DMS153 (cell line): ENCODE data around the gene COL4A2.
"Not testable (repeated sequence)": the region's sequence is repeated elsewhere in the genome, so short reads cannot be mapped to it uniquely, and the experiment has no call there.

ENCODE experiments used
- DNase-seq: peaks from one replicate; lab custom pipeline; 2025; lab: John Stamatoyannopoulos, UW

Gene COL4A2

GRCh38 chr13:110438776-110439175, 131.7 kb downstream of the COL4A2 start:
- no peak for DNase-seq

GRCh38 chr13:110440946-110441731, 134.1 kb downstream of the COL4A2 start:
- no peak for DNase-seq

GRCh38 chr13:110442930-110443621, 136.0 kb downstream of the COL4A2 start:
- DNase-seq, result no peak

GRCh38 chr13:110443622-110444225, 136.6 kb downstream of the COL4A2 start:
- DNase-seq, result no peak

GRCh38 chr13:110444226-110444653, 137.2 kb downstream of the COL4A2 start:
- DNase-seq, result no peak

- DNase-seq, result no peak
These were observed 138.1 kb downstream of the COL4A2 start for GRCh38 chr13:110445183-110445582.

GRCh38 chr13:110445722-110446574, 138.9 kb downstream of the COL4A2 start:
- no peak for DNase-seq

- DNase-seq, result no peak
These were observed 139.4 kb downstream of the COL4A2 start for GRCh38 chr13:110446575-110446890.

GRCh38 chr13:110447058-110447511, 140.0 kb downstream of the COL4A2 start:
- DNase-seq, result no peak

GRCh38 chr13:110447801-110448200, 140.7 kb downstream of the COL4A2 start:
- no peak for DNase-seq

- DNase-seq, result no peak
These were observed 141.1 kb downstream of the COL4A2 start for GRCh38 chr13:110448230-110448629.

GRCh38 chr13:110448677-110449076, 141.6 kb downstream of the COL4A2 start:
- no peak for DNase-seq

- DNase-seq, result no peak
These were observed 142.3 kb downstream of the COL4A2 start for GRCh38 chr13:110449219-110450015.

GRCh38 chr13:110450016-110450900, 143.2 kb downstream of the COL4A2 start:
- DNase-seq, result no peak

- no peak for DNase-seq
These were observed 144.1 kb downstream of the COL4A2 start for GRCh38 chr13:110450941-110451730.

- DNase-seq, result not testable (repeated sequence)
These were observed 146.0 kb downstream of the COL4A2 start for GRCh38 chr13:110453091-110453490.

- no peak for DNase-seq
These were observed 146.7 kb downstream of the COL4A2 start for GRCh38 chr13:110453797-110454196.

- DNase-seq, result no peak
These were observed 147.3 kb downstream of the COL4A2 start for GRCh38 chr13:110454227-110454859.

GRCh38 chr13:110454956-110455355, 147.9 kb downstream of the COL4A2 start:
- no peak for DNase-seq
